ENCODE measurements around the gene TLCD2. TPM values are rescaled to one million over a fixed set of nuclear protein-coding genes. Genes with fewer than 3 reads are reported as not detected.

Gene TLCD2
- total and polyA plus RNA-seq, 2 experiments from 2014 or later, result 0.70 to 1.4 TPM

- Mint-ChIP-seq H3K36me3 (ENCODE audit: low read depth) (peaks cover 14% of the 10 kb centered on the region; the same call in 2 of the 3 replicates), H3K9me3 (no peaks in the 10 kb centered on the region), H3K4me3 (peak overlapping the region; percentile 94), H3K4me1 (peaks cover 37% of the 10 kb centered on the region), H3K27ac (peak overlapping the region; percentile 84), H3K27me3 (ENCODE audit: insufficient read depth, low read depth, poor library complexity) (peaks cover 36% of the 10 kb centered on the region)
- Histone ChIP-seq H3K27ac (ENCODE audit: low read depth) (peak overlapping the region; percentile 92), H3K4me1 (ENCODE audit: insufficient read depth) (peaks cover 19% of the 10 kb centered on the region), H3K79me2 (replicated peaks; ENCODE audit: insufficient read depth) (no peaks in the 10 kb centered on the region), H3K4me3 (peak overlapping the region; percentile 83), H3K9me2 (ENCODE audit: insufficient read depth) (no peaks in the 10 kb centered on the region), H3F3A (replicated peaks; ENCODE audit: low read depth) (peaks cover 3% of the 10 kb centered on the region; the same call in 1 of the 2 replicates), H3K4me2 (peak overlapping the region; percentile 99), H2AFZ (0 out of 2 replicates have a peak overlapping the region, but pooled peaks have one; percentile 34), H3K36me3 (ENCODE audit: insufficient read depth) (no peaks in the 10 kb centered on the region), H4K20me1 (replicated peaks; ENCODE audit: insufficient read depth) (no peaks in the 10 kb centered on the region), H3K27me3 (ENCODE audit: insufficient read depth) (peaks cover 4% of the 10 kb centered on the region; the same call in 1 of the 2 replicates)
- TF ChIP-seq, protein P1, sequence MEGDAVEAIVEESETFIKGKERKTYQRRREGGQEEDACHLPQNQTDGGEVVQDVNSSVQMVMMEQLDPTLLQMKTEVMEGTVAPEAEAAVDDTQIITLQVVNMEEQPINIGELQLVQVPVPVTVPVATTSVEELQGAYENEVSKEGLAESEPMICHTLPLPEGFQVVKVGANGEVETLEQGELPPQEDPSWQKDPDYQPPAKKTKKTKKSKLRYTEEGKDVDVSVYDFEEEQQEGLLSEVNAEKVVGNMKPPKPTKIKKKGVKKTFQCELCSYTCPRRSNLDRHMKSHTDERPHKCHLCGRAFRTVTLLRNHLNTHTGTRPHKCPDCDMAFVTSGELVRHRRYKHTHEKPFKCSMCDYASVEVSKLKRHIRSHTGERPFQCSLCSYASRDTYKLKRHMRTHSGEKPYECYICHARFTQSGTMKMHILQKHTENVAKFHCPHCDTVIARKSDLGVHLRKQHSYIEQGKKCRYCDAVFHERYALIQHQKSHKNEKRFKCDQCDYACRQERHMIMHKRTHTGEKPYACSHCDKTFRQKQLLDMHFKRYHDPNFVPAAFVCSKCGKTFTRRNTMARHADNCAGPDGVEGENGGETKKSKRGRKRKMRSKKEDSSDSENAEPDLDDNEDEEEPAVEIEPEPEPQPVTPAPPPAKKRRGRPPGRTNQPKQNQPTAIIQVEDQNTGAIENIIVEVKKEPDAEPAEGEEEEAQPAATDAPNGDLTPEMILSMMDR (conservative IDR thresholded peaks at IDR 0.05; ENCODE audit: low read depth in 2 of 2), result peak; percentile 63 to 91
- no peak for TF ChIP-seq REST (IDR thresholded peaks at IDR 0.05; ENCODE audit: unreplicated experiment)
- DNase-seq (ENCODE audit: low spot score), result peak; percentile 92
- peak; percentile 6 for ATAC-seq
Observed at GRCh38 chr17:1713878-1714426, 3.8 kb upstream of the TLCD2 start.

DNA sequence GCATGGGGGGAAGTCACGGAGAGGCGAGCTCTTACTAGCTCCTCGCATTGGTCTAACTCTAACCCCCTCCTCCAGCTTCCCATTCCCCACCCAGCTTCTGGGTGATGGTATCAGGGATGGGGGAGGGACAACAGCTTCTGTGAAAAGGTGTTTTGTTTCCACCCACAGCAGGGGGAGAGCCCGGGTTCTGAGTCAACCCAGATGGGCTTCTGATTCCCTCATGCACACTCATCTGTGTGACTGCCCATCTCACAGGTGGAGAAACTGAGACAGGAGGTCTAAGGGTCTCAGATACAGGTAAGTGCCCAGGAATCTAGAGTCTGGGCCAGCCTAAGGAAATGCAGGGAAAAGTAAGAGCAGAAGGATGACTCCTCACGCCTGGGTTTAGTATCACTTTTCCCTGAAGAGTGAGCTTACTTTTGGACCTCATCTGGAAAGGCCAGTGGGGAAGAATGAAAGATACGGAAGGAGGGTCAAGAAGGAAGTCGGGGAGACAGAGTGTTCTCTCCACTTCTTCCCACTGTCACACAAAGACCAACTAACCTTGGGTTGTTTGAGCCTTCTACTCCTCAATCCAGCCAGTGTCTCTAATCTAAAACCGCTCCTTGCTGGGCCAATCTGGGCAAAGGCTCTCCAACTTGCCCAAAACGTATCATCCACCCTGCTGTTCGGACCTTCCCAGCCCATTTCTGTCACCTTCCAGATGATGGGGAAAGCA lies 3.1 kb upstream of the TLCD2 start:
- H3K4me1 Mint-ChIP-seq, result peaks cover 35% of the 10 kb centered on the region
- H3K27ac ChIP-seq (ENCODE audit: low read depth), result no peak overlapping the region
- no peak for TF ChIP-seq JUNB (IDR thresholded peaks at IDR 0.05; ENCODE audit: unreplicated experiment)
- TF ChIP-seq CREB1 (CRISPR knock-in tag; IDR thresholded peaks at IDR 0.05; ENCODE audit: low read depth), result no peak
- no peak for TF ChIP-seq ZNF114 (CRISPR knock-in tag; IDR thresholded peaks at IDR 0.05)
- no peak for TF ChIP-seq EZH2 (IDR thresholded peaks at IDR 0.05; ENCODE audit: low read depth, unreplicated experiment)
- no peak for TF ChIP-seq STAT1 (IDR thresholded peaks at IDR 0.05; ENCODE audit: unreplicated experiment)
- TF ChIP-seq REST (IDR thresholded peaks at IDR 0.05; ENCODE audit: unreplicated experiment), result no peak
- TF ChIP-seq POLR2AphosphoS5 (IDR thresholded peaks at IDR 0.05; ENCODE audit: low read depth), result no peak
- TF ChIP-seq ETS1 (IDR thresholded peaks at IDR 0.05), result no peak
- no peak for TF ChIP-seq ZNF331 (CRISPR knock-in tag; IDR thresholded peaks at IDR 0.05; ENCODE audit: low read depth)

More for the DNA sequence above, 3.1 kb upstream of the TLCD2 start:
- Histone ChIP-seq H4K20me1 (replicated peaks; ENCODE audit: insufficient read depth) (no peaks in the 10 kb centered on the region), H3K4me3 (peak overlapping the region; percentile 83; the same call in 1 of the 2 replicates), H3K4me1 (ENCODE audit: insufficient read depth) (peaks cover 19% of the 10 kb centered on the region), H3K4me2 (peak overlapping the region; percentile 99), H3K9me2 (ENCODE audit: insufficient read depth) (no peaks in the 10 kb centered on the region), H3K27me3 (ENCODE audit: insufficient read depth) (peaks cover 7% of the 10 kb centered on the region; the same call in 1 of the 2 replicates), H3F3A (replicated peaks; ENCODE audit: low read depth) (peaks cover 1% of the 10 kb centered on the region; the same call in 1 of the 2 replicates), H2AFZ (no peak overlapping the region), H3K36me3 (ENCODE audit: insufficient read depth) (no peaks in the 10 kb centered on the region), H3K79me2 (replicated peaks; ENCODE audit: insufficient read depth) (no peaks in the 10 kb centered on the region)
- H3K4me3 Mint-ChIP-seq, result peak overlapping the region; percentile 94
- H3K27me3 Mint-ChIP-seq (ENCODE audit: insufficient read depth, low read depth, poor library complexity), result peaks cover 40% of the 10 kb centered on the region
- peak overlapping the region; percentile 84; the same call in 1 of the 2 replicates for H3K27ac Mint-ChIP-seq
- no peak for ATAC-seq
- peaks cover 14% of the 10 kb centered on the region; the same call in 2 of the 3 replicates for H3K36me3 Mint-ChIP-seq (ENCODE audit: low read depth)
- no peak for DNase-seq (ENCODE audit: low spot score)
- H3K9me3 Mint-ChIP-seq, result no peaks in the 10 kb centered on the region

Data from GM23338 (cell line).